HG02840 (cell line): ENCODE measurements around the gene SESTD1.

ENCODE experiments used
- ATAC-seq: cut with Tn5 transposase; IDR thresholded peaks from one replicate; pipeline ENCODE4 v1.9.1; 2021; ENCODE audit warnings: mild to moderate bottlenecking, moderate library complexity, moderate number of reproducible peaks; ENCODE audit not compliant: unreplicated experiment, low FRiP score

SESTD1 gene

GRCh38 chr2:179264368-179265081 is at the start of gene SESTD1:
SESTD1 (minus strand) TSS chr2:179264832; CDS start chr2:179191841, 72,991 bp downstream.
- ATAC-seq, result peak; percentile 66

GRCh38 chr2:179313057-179313456 is 48.4 kb upstream of the SESTD1 start:
- no peak for ATAC-seq

- ATAC-seq, result no peak
These were observed 46.5 kb upstream of the SESTD1 start for GRCh38 chr2:179311101-179311500.

- no peak for ATAC-seq
These were observed 43.2 kb upstream of the SESTD1 start for GRCh38 chr2:179307616-179308371.

GRCh38 chr2:179305125-179305524 is 40.5 kb upstream of the SESTD1 start:
- ATAC-seq, result no peak

- no peak for ATAC-seq
These were observed 39.8 kb upstream of the SESTD1 start for GRCh38 chr2:179304424-179304823.

GRCh38 chr2:179302764-179303571 is 38.3 kb upstream of the SESTD1 start:
- ATAC-seq, result no peak

- ATAC-seq, result no peak
These were observed 37.5 kb upstream of the SESTD1 start for GRCh38 chr2:179302149-179302548.

- ATAC-seq, result no peak
These were observed 34.0 kb upstream of the SESTD1 start for GRCh38 chr2:179298666-179299065.

GRCh38 chr2:179297927-179298326 is 33.3 kb upstream of the SESTD1 start:
- no peak for ATAC-seq

- no peak for ATAC-seq
These were observed 25.7 kb upstream of the SESTD1 start for GRCh38 chr2:179290329-179290728.

GRCh38 chr2:179285060-179285459 is 20.4 kb upstream of the SESTD1 start:
- no peak for ATAC-seq

- ATAC-seq, result no peak
These were observed 13.0 kb upstream of the SESTD1 start for GRCh38 chr2:179277429-179278196.

GRCh38 chr2:179275253-179276012 is 10.8 kb upstream of the SESTD1 start:
- ATAC-seq, result no peak

GRCh38 chr2:179274749-179275148 is 10.1 kb upstream of the SESTD1 start:
- peak; percentile 92 for ATAC-seq

- ATAC-seq, result no peak
These were observed 8.9 kb upstream of the SESTD1 start for GRCh38 chr2:179273461-179273962.

GRCh38 chr2:179272406-179273192 is 8.0 kb upstream of the SESTD1 start:
- ATAC-seq, result no peak

GRCh38 chr2:179270689-179271088 is 6.1 kb upstream of the SESTD1 start:
- no peak for ATAC-seq
